GDM1 (cell line): ENCODE data around the gene CLEC4M.
"Not testable (repeated sequence)": the region's sequence is repeated elsewhere in the genome, so short reads cannot be mapped to it uniquely, and the experiment has no call there.

Experiments
- DNase-seq: peaks from one replicate; lab custom pipeline; 2025; lab: John Stamatoyannopoulos, UW

CLEC4M gene

GRCh38 chr19:7773841-7774240 is 10.8 kb downstream of the CLEC4M start:
- DNase-seq: no peak

- no peak for DNase-seq
Measured at GRCh38 chr19:7775761-7776160, 12.7 kb downstream of the CLEC4M start.

GRCh38 chr19:7778081-7778480 is 15.0 kb downstream of the CLEC4M start:
- no peak for DNase-seq

- no peak for DNase-seq
Measured at GRCh38 chr19:7779631-7780486, 16.8 kb downstream of the CLEC4M start.

GRCh38 chr19:7781157-7781556 is 18.1 kb downstream of the CLEC4M start:
- DNase-seq: no peak

- no peak for DNase-seq
Measured at GRCh38 chr19:7783991-7784423, 21.0 kb downstream of the CLEC4M start.

- DNase-seq: no peak
Measured at GRCh38 chr19:7784856-7785255, 21.8 kb downstream of the CLEC4M start.

- no peak for DNase-seq
Measured at GRCh38 chr19:7787141-7787540, 24.1 kb downstream of the CLEC4M start.

- no peak for DNase-seq
Measured at GRCh38 chr19:7787602-7788177, 24.6 kb downstream of the CLEC4M start.

- DNase-seq: no peak
Measured at GRCh38 chr19:7788178-7788932, 25.3 kb downstream of the CLEC4M start.

- no peak for DNase-seq
Measured at GRCh38 chr19:7788933-7789323, 25.9 kb downstream of the CLEC4M start.

- no peak for DNase-seq
Measured at GRCh38 chr19:7789447-7789846, 26.4 kb downstream of the CLEC4M start.

GRCh38 chr19:7790416-7790815 is 27.4 kb downstream of the CLEC4M start:
- DNase-seq: no peak

GRCh38 chr19:7792281-7792680 is 29.2 kb downstream of the CLEC4M start:
- DNase-seq: no peak

- DNase-seq: not testable (repeated sequence)
Measured at GRCh38 chr19:7792701-7793100, 29.7 kb downstream of the CLEC4M start.

- no peak for DNase-seq
Measured at GRCh38 chr19:7793493-7793892, 30.4 kb downstream of the CLEC4M start.

GRCh38 chr19:7795555-7796161 is 32.6 kb downstream of the CLEC4M start:
- no peak for DNase-seq

GRCh38 chr19:7799640-7800355 is 36.8 kb downstream of the CLEC4M start:
- DNase-seq: no peak

- no peak for DNase-seq
Measured at GRCh38 chr19:7801020-7801570, 38.1 kb downstream of the CLEC4M start.

- no peak for DNase-seq
Measured at GRCh38 chr19:7806234-7806633, 43.2 kb downstream of the CLEC4M start.

- DNase-seq: no peak
Measured at GRCh38 chr19:7806876-7807275, 43.8 kb downstream of the CLEC4M start.
